Adipocyte (in vitro differentiated cells): Measurements from ENCODE around the gene EAPP.
"Not testable (repeated sequence)": the region's sequence is repeated elsewhere in the genome, so short reads cannot be mapped to it uniquely, and the experiment has no call there.

Experiments used
- DNase-seq: peaks from one replicate; pipeline ENCODE4 v3.0.0-alpha.2; 2015; ENCODE audit warnings: low read depth
- H3K27me3 ChIP-seq: replicated peaks from 2 replicates; pipeline ENCODE4 v1.7.0; 2013; ENCODE audit warnings: mild to moderate bottlenecking, low read length, moderate library complexity; ENCODE audit not compliant: control insufficient read depth, insufficient read depth
- H3K36me3 ChIP-seq: 2 replicates; pipeline ENCODE4 v1.7.0; 2013; ENCODE audit warnings: low read length, mild to moderate bottlenecking, moderate library complexity; ENCODE audit not compliant: control insufficient read depth, insufficient read depth, severe bottlenecking
- H3K4me1 ChIP-seq: 2 replicates; pipeline ENCODE4 v1.7.0; 2013; ENCODE audit warnings: mild to moderate bottlenecking, low read length, moderate library complexity; ENCODE audit not compliant: control insufficient read depth, insufficient read depth
- H3K4me3 ChIP-seq: 2 replicates; pipeline ENCODE4 v1.7.0; 2013; ENCODE audit warnings: mild to moderate bottlenecking, low read length, moderate library complexity
- H3K9ac ChIP-seq: 2 replicates; pipeline ENCODE4 v1.7.0; 2013; ENCODE audit warnings: mild to moderate bottlenecking, low read length, moderate library complexity
- H3K9me3 ChIP-seq: 2 replicates; pipeline ENCODE4 v1.7.0; 2013; ENCODE audit warnings: mild to moderate bottlenecking, low read length, moderate library complexity; ENCODE audit not compliant: control insufficient read depth

EAPP gene

GRCh38 chr14:34555583-34556497 is 16.3 kb upstream of the EAPP start:
- not testable (repeated sequence) for H3K9me3 ChIP-seq, H3K36me3 ChIP-seq, H3K4me1 ChIP-seq, H3K4me3 ChIP-seq, DNase-seq, H3K9ac ChIP-seq, H3K27me3 ChIP-seq

DNA sequence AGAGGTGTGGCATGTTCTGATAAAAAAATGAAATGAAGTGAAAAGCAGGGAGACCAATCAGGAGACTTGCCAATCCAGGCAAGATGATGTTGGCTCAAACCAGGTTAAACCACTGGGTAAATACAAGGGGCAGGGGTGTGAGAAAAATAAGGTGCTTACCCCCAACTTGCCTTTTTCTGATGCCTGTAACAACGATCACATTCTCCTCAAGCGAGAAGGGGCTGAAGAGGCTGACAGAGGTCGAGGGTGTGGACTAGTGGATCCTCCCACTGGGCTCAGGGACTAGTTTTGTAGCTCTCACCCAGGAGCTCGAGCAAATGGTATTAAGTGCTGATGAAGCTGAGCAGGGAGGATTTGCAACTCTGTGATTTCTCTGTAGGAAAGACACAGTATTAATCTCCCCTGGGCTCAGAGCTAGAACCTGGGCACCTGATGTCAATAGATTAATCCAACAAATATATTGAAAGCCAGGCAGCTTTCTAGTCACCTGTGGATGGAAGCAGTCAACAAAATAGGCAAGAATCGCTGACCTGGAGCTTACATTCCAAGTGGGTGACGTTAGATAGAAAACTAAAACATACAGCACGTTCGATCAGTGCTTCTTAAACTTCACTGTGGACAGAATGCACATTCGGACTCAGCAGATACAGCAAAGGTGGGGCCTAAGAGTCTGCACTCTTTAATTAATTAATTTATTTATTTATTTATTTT is 15.2 kb upstream of the EAPP start:
- no peak overlapping the region for H3K4me3 ChIP-seq
- no peaks in the 10 kb centered on the region for H3K9me3 ChIP-seq
- peak; percentile 12 for DNase-seq

GRCh38 chr14:34549276-34549966 is 9.9 kb upstream of the EAPP start:
- H3K9me3 ChIP-seq, H3K27me3 ChIP-seq, H3K9ac ChIP-seq, H3K36me3 ChIP-seq, H3K4me3 ChIP-seq, DNase-seq, H3K4me1 ChIP-seq: not testable (repeated sequence)

More for the DNA sequence above, 15.2 kb upstream of the EAPP start:
- H3K36me3 ChIP-seq = no peaks in the 10 kb centered on the region
- no peak overlapping the region for H3K9ac ChIP-seq
- H3K27me3 ChIP-seq = no peaks in the 10 kb centered on the region
- H3K4me1 ChIP-seq = no peaks in the 10 kb centered on the region

DNA sequence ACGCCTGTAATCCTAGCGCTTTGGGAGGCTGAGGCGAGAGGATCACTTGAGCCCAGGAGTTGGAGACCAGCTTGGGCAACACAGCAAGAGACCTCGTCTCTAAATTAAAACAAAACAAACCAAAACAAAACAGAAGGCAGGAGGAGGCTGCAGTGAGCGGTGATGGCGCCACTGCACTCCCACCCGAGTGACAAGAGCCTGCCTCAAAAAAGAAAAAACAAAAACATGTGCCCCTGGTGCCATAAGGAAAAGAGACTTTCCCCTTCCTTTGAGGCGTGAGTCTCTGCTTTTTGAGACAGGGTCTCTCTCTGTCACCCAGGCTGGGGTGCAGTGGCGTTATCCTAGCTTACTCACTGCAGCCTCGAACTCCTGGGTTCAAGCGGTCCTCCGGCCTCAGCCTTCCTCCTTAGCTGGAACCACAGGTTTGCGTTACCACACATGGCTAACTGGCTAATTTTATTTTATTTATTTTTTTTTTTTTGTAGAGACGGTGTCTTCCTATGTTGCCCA is 9.0 kb upstream of the EAPP start:
- no peaks in the 10 kb centered on the region for H3K9me3 ChIP-seq
- no peak for DNase-seq
- no peaks in the 10 kb centered on the region for H3K36me3 ChIP-seq
- H3K27me3 ChIP-seq = no peaks in the 10 kb centered on the region
- H3K4me3 ChIP-seq = no peak overlapping the region
- H3K4me1 ChIP-seq = no peaks in the 10 kb centered on the region
- H3K9ac ChIP-seq = no peak overlapping the region

DNA sequence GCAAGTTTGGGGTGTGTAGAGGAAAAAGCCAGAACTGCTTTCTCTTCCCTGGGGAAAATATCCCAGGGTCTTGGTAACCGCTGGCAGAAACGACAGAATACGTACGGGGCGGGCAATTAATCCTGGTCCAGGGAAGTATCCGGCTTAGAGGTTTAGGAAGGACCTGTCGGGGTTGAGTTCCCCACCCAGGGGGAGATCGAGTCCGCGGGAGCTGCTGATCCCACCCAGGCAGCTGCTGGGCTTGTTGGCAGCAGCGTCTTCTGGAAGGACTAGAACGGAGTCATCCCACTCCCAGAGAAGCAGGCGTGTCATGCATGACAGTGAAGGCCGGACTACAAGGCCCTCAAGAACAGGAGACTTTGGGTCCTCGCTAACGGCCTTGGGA is 7.6 kb upstream of the EAPP start:
- not testable (repeated sequence) for H3K9me3 ChIP-seq, DNase-seq, H3K4me3 ChIP-seq, H3K9ac ChIP-seq, H3K36me3 ChIP-seq, H3K4me1 ChIP-seq, H3K27me3 ChIP-seq

DNA sequence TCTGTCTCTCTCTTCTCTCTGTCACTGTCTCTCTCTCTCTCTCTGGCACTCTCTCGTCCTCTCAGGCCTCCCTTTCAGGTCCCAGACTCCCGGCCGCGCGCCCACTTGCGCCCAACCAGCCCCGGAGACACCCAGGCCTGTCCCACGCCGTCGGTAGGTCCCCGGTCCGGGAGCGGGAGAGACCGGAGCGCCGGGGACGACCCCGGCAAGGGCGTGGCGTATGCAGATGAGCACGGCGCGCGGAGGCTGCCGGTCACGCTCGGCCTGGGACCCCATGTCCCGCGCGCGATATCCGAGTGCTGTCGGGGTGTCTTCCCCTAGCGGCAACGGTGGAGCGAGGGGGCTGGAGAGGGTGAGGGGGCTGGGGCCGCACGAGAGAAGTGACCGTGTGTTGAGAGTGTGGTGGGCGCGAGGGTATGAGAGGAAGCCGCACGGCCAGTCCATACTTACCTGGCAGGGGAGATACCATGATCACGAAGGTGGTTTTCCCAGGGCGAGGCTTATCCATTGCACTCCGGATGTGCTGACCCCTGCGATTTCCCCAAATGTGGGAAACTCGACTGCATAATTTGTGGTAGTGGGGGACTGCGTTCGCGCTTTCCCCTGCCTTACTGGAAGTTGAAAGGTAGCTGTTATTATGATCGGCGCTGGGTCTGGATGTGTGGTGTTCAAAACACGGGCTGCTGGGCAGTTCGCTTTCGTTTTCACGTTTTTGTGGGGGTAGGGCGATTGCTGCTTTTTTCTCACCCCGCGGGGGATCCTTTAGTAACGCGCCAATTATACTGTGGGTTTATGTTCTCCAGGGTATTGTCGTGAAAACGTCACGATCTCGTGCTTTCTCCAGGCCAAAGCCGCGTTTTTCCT is 7.0 kb upstream of the EAPP start:
- DNase-seq, H3K4me1 ChIP-seq: not testable (repeated sequence)

GRCh38 chr14:34540181-34541059 is 919 bp upstream of the EAPP start:
- H3K27me3 ChIP-seq, H3K9me3 ChIP-seq, H3K36me3 ChIP-seq, DNase-seq: not testable (repeated sequence)
- H3K4me3 ChIP-seq = peak overlapping the region; percentile 100
- peaks cover 18% of the 10 kb centered on the region for H3K4me1 ChIP-seq
- peak overlapping the region; percentile 100 for H3K9ac ChIP-seq

More for the DNA sequence above, 7.0 kb upstream of the EAPP start:
- H3K4me3 ChIP-seq, H3K36me3 ChIP-seq, H3K9ac ChIP-seq, H3K9me3 ChIP-seq, H3K27me3 ChIP-seq: not testable (repeated sequence)

- peak overlapping the region; percentile 100 for H3K9ac ChIP-seq
- peaks cover 18% of the 10 kb centered on the region for H3K4me1 ChIP-seq
- H3K4me3 ChIP-seq = peak overlapping the region; percentile 100
- H3K27me3 ChIP-seq = no peaks in the 10 kb centered on the region
- DNase-seq = no peak
- peaks cover 18% of the 10 kb centered on the region for H3K36me3 ChIP-seq
- no peaks in the 10 kb centered on the region for H3K9me3 ChIP-seq
Observed at GRCh38 chr14:34538871-34539406, 562 bp downstream of the EAPP start.

DNA sequence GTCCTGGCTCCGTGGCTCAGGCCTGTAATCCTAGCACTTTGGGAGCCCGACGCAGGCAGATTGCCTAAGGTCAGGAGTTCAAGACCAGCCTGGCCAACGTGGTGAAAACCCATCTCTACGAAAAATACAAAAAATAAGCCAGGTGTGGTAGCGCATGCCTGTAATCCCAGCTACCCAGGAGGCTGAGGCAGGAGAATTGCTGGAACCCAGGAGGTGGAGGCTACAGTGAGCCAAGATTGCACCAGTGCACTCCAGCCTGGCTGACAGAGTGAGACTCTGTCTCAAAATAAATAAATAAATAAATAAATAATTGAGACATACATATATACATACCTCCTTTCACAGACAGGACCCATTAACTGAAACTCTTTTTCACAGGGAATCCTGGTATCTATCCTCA is 1.4 kb downstream of the EAPP start:
- DNase-seq, H3K9me3 ChIP-seq, H3K27me3 ChIP-seq: not testable (repeated sequence)
- Histone ChIP-seq H3K4me3 (peak overlapping the region; percentile 100), H3K9ac (peak overlapping the region; percentile 100), H3K36me3 (peaks cover 26% of the 10 kb centered on the region), H3K4me1 (peaks cover 18% of the 10 kb centered on the region)

- DNase-seq = no peak
- Histone ChIP-seq H3K4me3 (peak overlapping the region; percentile 100), H3K9ac (no peak overlapping the region), H3K9me3 (no peaks in the 10 kb centered on the region), H3K4me1 (peaks cover 18% of the 10 kb centered on the region), H3K27me3 (no peaks in the 10 kb centered on the region), H3K36me3 (peaks cover 29% of the 10 kb centered on the region)
Observed at GRCh38 chr14:34537677-34538009, 1.9 kb downstream of the EAPP start.
